GM10266 (cell line): ENCODE data around the gene VNN1.
"Not testable (repeated sequence)": the region's sequence is repeated elsewhere in the genome, so short reads cannot be mapped to it uniquely, and the experiment has no call there.

Experiments used
- DNase-seq: peaks from one replicate; pipeline ENCODE4 v3.0.0; 2012; ENCODE audit errors: extremely low spot score
- TF ChIP-seq, protein P1 (sequence below): IDR thresholded peaks from 2 replicates; pipeline ENCODE4 v1.5.1; 2012; ENCODE audit warnings: mild to moderate bottlenecking, low read depth; ENCODE audit not compliant: control insufficient read depth, insufficient read depth; ENCODE audit errors: missing control alignments

VNN1 gene

DNA sequence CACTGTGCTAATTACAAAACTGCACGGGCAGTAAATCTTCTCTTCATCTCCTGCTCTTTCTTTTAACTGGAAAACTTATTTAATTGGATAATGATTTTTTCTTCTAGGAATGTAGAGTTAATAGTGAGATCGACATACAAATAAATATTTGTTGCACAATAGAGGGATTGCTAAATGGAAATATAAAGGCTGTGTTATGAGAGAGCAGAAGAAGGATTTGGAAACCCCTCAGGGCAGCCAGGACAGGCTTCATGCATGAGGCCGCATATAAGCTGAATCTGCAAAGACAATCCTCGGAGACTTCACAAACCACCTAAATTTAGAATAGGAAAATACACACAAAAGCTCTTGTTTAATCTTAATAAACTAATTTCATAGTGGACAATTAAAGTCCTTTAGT is 51.9 kb downstream of the VNN1 start:
- DNase-seq, result no peak
- TF ChIP-seq, protein P1, sequence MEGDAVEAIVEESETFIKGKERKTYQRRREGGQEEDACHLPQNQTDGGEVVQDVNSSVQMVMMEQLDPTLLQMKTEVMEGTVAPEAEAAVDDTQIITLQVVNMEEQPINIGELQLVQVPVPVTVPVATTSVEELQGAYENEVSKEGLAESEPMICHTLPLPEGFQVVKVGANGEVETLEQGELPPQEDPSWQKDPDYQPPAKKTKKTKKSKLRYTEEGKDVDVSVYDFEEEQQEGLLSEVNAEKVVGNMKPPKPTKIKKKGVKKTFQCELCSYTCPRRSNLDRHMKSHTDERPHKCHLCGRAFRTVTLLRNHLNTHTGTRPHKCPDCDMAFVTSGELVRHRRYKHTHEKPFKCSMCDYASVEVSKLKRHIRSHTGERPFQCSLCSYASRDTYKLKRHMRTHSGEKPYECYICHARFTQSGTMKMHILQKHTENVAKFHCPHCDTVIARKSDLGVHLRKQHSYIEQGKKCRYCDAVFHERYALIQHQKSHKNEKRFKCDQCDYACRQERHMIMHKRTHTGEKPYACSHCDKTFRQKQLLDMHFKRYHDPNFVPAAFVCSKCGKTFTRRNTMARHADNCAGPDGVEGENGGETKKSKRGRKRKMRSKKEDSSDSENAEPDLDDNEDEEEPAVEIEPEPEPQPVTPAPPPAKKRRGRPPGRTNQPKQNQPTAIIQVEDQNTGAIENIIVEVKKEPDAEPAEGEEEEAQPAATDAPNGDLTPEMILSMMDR, result no peak

DNA sequence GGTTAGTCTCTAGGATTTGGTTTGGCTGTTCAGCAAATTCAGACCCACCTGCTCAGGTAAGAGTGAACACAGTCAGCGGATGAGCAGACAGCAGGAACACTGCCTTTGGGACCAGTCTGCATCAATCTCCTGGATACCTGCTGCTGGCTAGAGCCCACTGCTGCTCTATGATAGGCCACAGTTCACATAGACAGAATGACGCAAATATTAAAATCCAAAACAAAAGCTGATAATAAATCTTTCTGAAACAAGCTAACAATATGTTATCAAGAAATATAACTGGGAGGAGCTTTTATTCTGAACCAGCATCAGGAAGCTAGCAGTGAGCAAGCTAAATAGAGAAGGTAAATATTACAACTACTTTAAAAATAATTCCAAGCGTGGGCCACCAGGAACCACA is 54.8 kb downstream of the VNN1 start, which contains the start of gene TAAR1:
TSS of gene TAAR1 (minus strand) at position 101 of the 400 bp plus-strand sequence. CDS start 13,179 bp downstream, outside the sequence.
- no peak for DNase-seq
- TF ChIP-seq, protein P1, result no peak

GRCh38 chr6:132651062-132651461 is 62.8 kb downstream of the VNN1 start:
- no peak for DNase-seq
- TF ChIP-seq, protein P1, result no peak

DNA sequence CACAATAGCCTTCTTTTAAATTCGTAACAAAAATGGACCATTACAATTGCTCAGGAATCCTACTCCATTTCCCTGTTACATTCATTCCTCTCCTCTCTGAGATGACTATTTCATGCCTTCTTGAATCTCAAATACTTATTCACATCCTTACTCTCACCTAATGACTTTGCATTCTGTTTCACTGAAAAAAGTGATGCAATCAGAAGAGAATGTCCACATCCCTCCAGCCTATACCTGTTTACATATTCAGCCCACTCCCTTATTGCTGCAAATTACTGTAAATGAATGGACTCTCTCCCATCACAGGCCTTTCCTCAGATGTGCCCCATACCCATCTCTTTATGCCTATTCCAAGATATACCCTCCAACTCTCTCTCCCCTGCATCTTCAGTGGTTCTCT is 63.4 kb downstream of the VNN1 start:
- no peak for DNase-seq
- TF ChIP-seq, protein P1, result no peak

- no peak for DNase-seq
- TF ChIP-seq, protein P1, result no peak
These were observed 65.0 kb downstream of the VNN1 start for GRCh38 chr6:132648828-132649227.

- no peak for DNase-seq
- TF ChIP-seq, protein P1, result no peak
These were observed 65.5 kb downstream of the VNN1 start for GRCh38 chr6:132648356-132648755.

DNA sequence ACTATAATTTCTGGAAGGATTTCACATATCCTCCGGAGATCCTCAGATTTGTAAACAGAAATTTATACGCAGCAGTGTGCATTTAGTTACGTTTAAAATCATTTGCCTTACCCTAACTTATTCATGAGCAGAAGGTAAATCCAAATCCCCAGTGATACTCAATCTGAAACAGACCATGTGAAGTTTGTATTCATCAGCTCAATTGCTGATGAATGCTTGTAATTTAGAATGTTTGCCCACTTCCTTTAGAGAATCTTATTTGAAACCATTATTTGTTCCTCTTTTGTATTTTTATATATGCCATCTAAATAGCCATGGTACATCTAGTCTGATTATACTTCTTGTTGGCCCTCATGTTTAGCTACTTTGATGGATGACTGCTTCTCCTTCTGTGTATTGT is 70.3 kb downstream of the VNN1 start:
- TF ChIP-seq, protein P1, result no peak

DNA sequence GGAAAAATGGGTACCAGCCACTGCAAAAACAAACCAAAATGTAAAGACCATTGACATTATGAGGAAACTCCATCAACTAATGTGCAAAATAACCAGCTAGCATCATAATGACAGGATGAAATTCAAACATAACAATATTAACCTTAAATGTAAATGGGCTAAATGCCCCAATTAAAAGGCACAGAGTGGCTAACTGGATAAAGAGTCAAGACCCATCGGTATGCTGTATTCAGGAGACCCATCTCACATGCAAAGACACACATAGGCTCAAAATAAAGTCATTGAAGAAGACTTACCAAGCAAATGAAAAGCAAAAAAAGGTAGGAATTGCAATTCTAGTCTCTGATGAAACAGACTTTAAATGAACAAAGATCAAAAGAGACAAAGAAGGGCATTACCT is 76.7 kb downstream of the VNN1 start:
- not testable (repeated sequence) for DNase-seq

More for the DNA sequence above, 70.3 kb downstream of the VNN1 start:
- no peak for DNase-seq

DNA sequence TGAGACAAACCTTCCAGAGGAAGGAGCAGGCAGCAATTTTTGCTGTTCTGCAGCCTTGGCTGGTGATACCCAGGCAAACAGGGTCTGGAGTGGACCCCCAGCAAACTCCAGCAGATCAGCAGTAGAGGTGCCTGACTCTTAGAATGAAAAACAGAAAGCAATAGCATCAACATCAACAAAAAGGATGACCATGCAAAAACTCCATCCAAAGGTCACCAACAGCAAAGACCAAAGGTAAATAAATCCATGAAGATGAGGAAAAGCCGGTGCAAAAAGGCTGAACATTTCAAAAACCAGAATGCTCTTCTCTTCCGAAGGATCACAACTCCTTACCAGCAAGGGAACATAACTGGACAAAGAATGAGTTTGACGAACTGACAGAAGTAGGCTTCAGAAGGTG is 77.9 kb downstream of the VNN1 start:
- DNase-seq, result not testable (repeated sequence)

DNA sequence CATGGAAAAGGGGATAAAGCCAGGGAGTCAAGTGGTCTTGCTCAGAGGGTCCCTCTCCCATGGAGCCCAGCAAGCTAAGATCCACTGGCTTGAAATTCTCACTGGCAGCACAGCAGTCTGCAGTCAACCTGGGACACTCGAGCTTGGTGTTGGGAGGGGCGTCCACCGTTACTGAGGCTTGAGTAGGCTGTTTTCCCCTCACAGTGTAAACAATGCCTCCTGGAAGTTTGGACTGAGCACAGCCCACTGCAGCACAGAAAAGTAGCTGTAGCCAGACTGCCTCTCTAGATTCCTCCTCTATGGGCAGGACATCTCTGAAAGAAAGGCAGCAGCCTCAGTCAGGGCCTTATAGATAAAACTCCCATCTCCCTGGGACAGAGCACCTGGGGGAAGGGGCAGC is 78.6 kb downstream of the VNN1 start:
- DNase-seq, result not testable (repeated sequence)
